Endodermal cell (in vitro differentiated cells): ENCODE measurements around the gene BRD7. TPM values are rescaled to one million over a fixed set of nuclear protein-coding genes. Genes with fewer than 3 reads are reported as not detected.

Experiments
- DNase-seq: peaks from one replicate; pipeline ENCODE4 v3.0.0-alpha.2; 2017
- H3K27ac ChIP-seq: 2 replicates; pipeline ENCODE4 v1.5.1; 2013; ENCODE audit warnings: mild to moderate bottlenecking, low read depth, low read length, moderate library complexity
- H3K27me3 ChIP-seq: 2 replicates; pipeline ENCODE4 v1.6.1; 2013; ENCODE audit warnings: mild to moderate bottlenecking, low read length, moderate library complexity; ENCODE audit not compliant: insufficient read depth, control insufficient read depth, poor library complexity, severe bottlenecking
- H3K36me3 ChIP-seq: 2 replicates; pipeline ENCODE4 v1.7.0; 2013; ENCODE audit warnings: mild to moderate bottlenecking, low read length, moderate library complexity; ENCODE audit not compliant: control insufficient read depth, insufficient read depth
- H3K4me1 ChIP-seq: one replicate; pipeline ENCODE4 v1.7.0; 2013; ENCODE audit warnings: low read length; ENCODE audit not compliant: control insufficient read depth, insufficient read depth
- H3K4me3 ChIP-seq: 2 replicates; pipeline ENCODE4 v1.5.1; 2013; ENCODE audit warnings: mild to moderate bottlenecking, low read length, moderate library complexity
- H3K9ac ChIP-seq: 2 replicates; pipeline ENCODE4 v1.6.1; 2013; ENCODE audit warnings: mild to moderate bottlenecking, low read length, moderate library complexity; ENCODE audit not compliant: poor library complexity, severe bottlenecking; ENCODE audit errors: extremely low read depth
- H3K9me3 ChIP-seq: 2 replicates; pipeline ENCODE4 v1.6.1; 2013; ENCODE audit warnings: mild to moderate bottlenecking, low read length, moderate library complexity; ENCODE audit not compliant: control insufficient read depth
- H3K27ac Mint-ChIP-seq: 2 replicates; pipeline ENCODE4 v1.8.0; 2020; ENCODE audit warnings: mixed read lengths
- H3K27me3 Mint-ChIP-seq: 2 replicates; pipeline ENCODE4 v1.8.0; 2021; ENCODE audit warnings: mild to moderate bottlenecking, mixed read lengths; ENCODE audit not compliant: insufficient read depth
- H3K36me3 Mint-ChIP-seq: 2 replicates; pipeline ENCODE4 v1.8.0; 2020; ENCODE audit warnings: low read depth, mixed read lengths
- H3K4me1 Mint-ChIP-seq: 2 replicates; pipeline ENCODE4 v1.8.0; 2020; ENCODE audit warnings: mixed read lengths
- H3K4me3 Mint-ChIP-seq: 2 replicates; pipeline ENCODE4 v1.8.0; 2020; ENCODE audit warnings: mild to moderate bottlenecking, moderate library complexity, mixed read lengths
- H3K9me3 Mint-ChIP-seq: 2 replicates; pipeline ENCODE4 v1.8.0; 2020; ENCODE audit warnings: mild to moderate bottlenecking, mixed read lengths
- CTCF ChIP-seq: fragments of 200-600 bp; sonication (generic); conservative IDR thresholded peaks from 2 replicates; pipeline ENCODE4 v1.5.0; 2021; ENCODE audit warnings: antibody characterized with exemption, mild to moderate bottlenecking
- WGBS, 2 experiments: methylation state at CpG; one replicate each; pipeline versions ENCODE4 v1.1.5 to v1.1.7; 2013; ENCODE audit warnings: missing lambda C conversion rate in 2 of 2, mixed read lengths in 1 of 2; ENCODE audit not compliant: insufficient coverage in 1 of 2, insufficient read length in 1 of 2; 5-methylcytosine and 5-hydroxymethylcytosine counted together
- total RNA-seq, 2 donors: library from RNA; stranded (reverse); fragmentation: NEBNext Ultra II Directional in 1 of 2; extraction: Animal tissue kit (Norgen Biotek cat#: 25700) in 1 of 2; gene quantifications; 2 replicates in 1 of 2; 3 replicates in 1 of 2; pipeline ENCODE4 v1.2.1, GENCODE V29; 2021

Gene BRD7
- total RNA-seq, 2 donors from 2014 or later = 125 to 163 TPM

- Histone ChIP-seq H3K4me1 (no peaks in the 10 kb centered on the region), H3K36me3 (no peaks in the 10 kb centered on the region), H3K27me3 (no peaks in the 10 kb centered on the region), H3K4me3 (no peak overlapping the region), H3K9me3 (peaks cover 9% of the 10 kb centered on the region), H3K9ac (no peak overlapping the region), H3K27ac (no peak overlapping the region)
- Mint-ChIP-seq H3K27me3 (no peaks in the 10 kb centered on the region), H3K4me1 (no peaks in the 10 kb centered on the region), H3K4me3 (no peak overlapping the region), H3K36me3 (peaks cover 13% of the 10 kb centered on the region), H3K27ac (no peak overlapping the region), H3K9me3 (peaks cover 9% of the 10 kb centered on the region)
- DNase-seq = no peak
- WGBS, 2 experiments = 93 to 96% methylated on average over 22 to 30 of the region's 30 CpGs
- no peak for TF ChIP-seq CTCF
Measured at GRCh38 chr16:50289950-50290764, 78.6 kb downstream of the BRD7 start.

DNA sequence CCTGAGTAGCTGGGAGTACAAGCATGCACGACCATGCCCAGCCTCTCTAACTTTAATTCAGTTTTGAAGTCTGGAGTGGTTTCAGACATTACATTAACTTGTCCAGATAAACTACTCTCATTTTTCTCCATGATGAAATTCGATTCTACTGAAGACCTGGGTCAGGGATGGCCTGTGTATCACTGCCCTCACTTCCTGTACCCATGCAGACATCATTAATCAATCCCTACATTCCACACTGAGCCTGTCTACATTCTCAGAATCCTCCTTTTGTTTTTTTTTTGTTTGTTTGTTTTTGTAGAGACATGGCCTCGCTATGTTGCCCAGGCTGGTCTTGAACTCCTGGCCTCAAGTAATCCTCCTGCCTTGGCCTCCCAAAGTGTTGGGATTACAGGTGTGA lies 79.9 kb downstream of the BRD7 start:
- Mint-ChIP-seq H3K27ac (no peak overlapping the region), H3K27me3 (no peaks in the 10 kb centered on the region), H3K4me1 (no peaks in the 10 kb centered on the region), H3K4me3 (no peak overlapping the region), H3K9me3 (peaks cover 9% of the 10 kb centered on the region), H3K36me3 (peaks cover 9% of the 10 kb centered on the region)
- no peak for TF ChIP-seq CTCF
- Histone ChIP-seq H3K27me3 (no peaks in the 10 kb centered on the region), H3K27ac (no peak overlapping the region), H3K4me1 (no peaks in the 10 kb centered on the region), H3K4me3 (no peak overlapping the region), H3K36me3 (no peaks in the 10 kb centered on the region), H3K9ac (no peak overlapping the region), H3K9me3 (peaks cover 9% of the 10 kb centered on the region)
- DNase-seq = no peak
- WGBS, 2 experiments = 78 to 91% methylated on average over 1 to 3 of the region's 3 CpGs

DNA sequence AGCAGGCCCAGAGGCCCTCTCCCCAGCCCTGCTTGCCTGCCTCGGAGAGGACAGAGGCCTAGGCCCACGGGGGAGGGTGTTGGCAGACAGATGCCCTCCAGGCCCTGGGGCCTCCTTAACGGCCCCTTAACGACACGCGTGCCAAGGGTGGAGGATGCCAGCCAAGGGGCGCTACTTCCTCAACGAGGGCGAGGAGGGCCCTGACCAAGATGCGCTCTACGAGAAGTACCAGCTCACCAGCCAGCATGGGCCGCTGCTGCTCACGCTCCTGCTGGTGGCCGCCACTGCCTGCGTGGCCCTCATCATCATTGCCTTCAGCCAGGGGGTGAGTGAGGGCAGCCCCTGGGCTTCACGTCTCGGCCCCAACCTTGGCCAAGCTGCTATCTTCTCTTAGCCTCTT lies 80.8 kb downstream of the BRD7 start:
- no peak overlapping the region for H3K9ac ChIP-seq
- WGBS, 2 experiments = 95 to 100% methylated on average over 9 to 17 of the region's 17 CpGs

More for the DNA sequence above, 80.8 kb downstream of the BRD7 start:
- Mint-ChIP-seq H3K9me3 (peaks cover 9% of the 10 kb centered on the region), H3K36me3 (peaks cover 9% of the 10 kb centered on the region), H3K4me3 (no peak overlapping the region), H3K27ac (no peak overlapping the region), H3K27me3 (no peaks in the 10 kb centered on the region), H3K4me1 (no peaks in the 10 kb centered on the region)
- Histone ChIP-seq H3K9me3 (peaks cover 9% of the 10 kb centered on the region), H3K4me1 (no peaks in the 10 kb centered on the region), H3K4me3 (no peak overlapping the region), H3K36me3 (no peaks in the 10 kb centered on the region), H3K27me3 (no peaks in the 10 kb centered on the region), H3K27ac (no peak overlapping the region)
- TF ChIP-seq CTCF = no peak
- no peak for DNase-seq
